H1 (cell line): ENCODE measurements around the gene MAGEA9. TPM values are rescaled to one million over a fixed set of nuclear protein-coding genes. Genes with fewer than 3 reads are reported as not detected.

Experiments
- CTCF ChIA-PET: fragments of 300-600 bp; sonication (Branson Sonifier 250); formaldehyde crosslinking; loops from one replicate; lab custom pipeline; 2021; ENCODE audit not compliant: partially characterized antibody; lab: Charles Lee
- POLR2A ChIA-PET: fragments of 300-600 bp; sonication (Branson Sonifier 250); formaldehyde crosslinking; loops from one replicate; lab custom pipeline; 2021; ENCODE audit warnings: inconsistent platforms; ENCODE audit not compliant: partially characterized antibody; lab: Charles Lee
- DNase-seq, 2 experiments: peaks; one replicate each; pipeline versions ENCODE4 v3.0.0 to v3.0.0-alpha.2; 2010 to 2022; ENCODE audit warnings: low spot score in 2 of 2, low read depth in 1 of 2, mixed read lengths in 1 of 2
- FAIRE-seq: peaks from 2 replicates; lab custom pipeline; 2011; peaks lifted over from hg19 to GRCh38; lab: Jason Lieb, UNC
- H2AFZ ChIP-seq: 2 replicates; pipeline ENCODE4 v1.8.1; 2012; ENCODE audit warnings: low read length, inconsistent platforms
- H2AK5ac ChIP-seq: 2 replicates; pipeline ENCODE4 v1.6.1; 2013; ENCODE audit warnings: low read depth, low read length
- H2BK120ac ChIP-seq: replicated peaks from 2 replicates; pipeline ENCODE3; 2013; ENCODE audit warnings: low read depth, low read length, inconsistent platforms
- H2BK12ac ChIP-seq: 2 replicates; pipeline ENCODE4 v1.6.1; 2013; ENCODE audit warnings: low read depth, low read length
- H2BK15ac ChIP-seq: 2 replicates; pipeline ENCODE4 v1.6.1; 2013; ENCODE audit warnings: low read length
- H2BK20ac ChIP-seq: 2 replicates; pipeline ENCODE4 v1.6.1; 2013; ENCODE audit warnings: low read length
- H2BK5ac ChIP-seq: 2 replicates; pipeline ENCODE4 v1.6.1; 2013; ENCODE audit warnings: low read depth, low read length
- H3K14ac ChIP-seq: 2 replicates; pipeline ENCODE4 v1.6.1; 2013; ENCODE audit warnings: inconsistent platforms; ENCODE audit not compliant: insufficient read length
- H3K18ac ChIP-seq: 2 replicates; pipeline ENCODE4 v1.6.1; 2013; ENCODE audit warnings: low read length; ENCODE audit errors: extremely low read depth
- H3K23ac ChIP-seq: 2 replicates; pipeline ENCODE4 v1.6.1; 2013; ENCODE audit warnings: inconsistent platforms; ENCODE audit not compliant: insufficient read length
- H3K23me2 ChIP-seq: 2 replicates; pipeline ENCODE4 v1.6.1; 2013; ENCODE audit warnings: low read depth, low read length
- H3K27ac ChIP-seq: 2 replicates; pipeline ENCODE4 v1.6.1; 2011; ENCODE audit warnings: low read depth, low read length, inconsistent platforms
- H3K27me3 ChIP-seq, 4 experiments: replicated peaks in 1 of 4; 1 replicate in 1 of 4; 2 replicates in 3 of 4; pipeline versions ENCODE4 v1.6.1 to v1.8.1; 2011 to 2013; ENCODE audit warnings: low read length in 3 of 4, mild to moderate bottlenecking in 3 of 4, inconsistent platforms in 2 of 4, mixed read lengths in 2 of 4, moderate library complexity in 1 of 4; ENCODE audit not compliant: control insufficient read depth in 3 of 4, insufficient read depth in 3 of 4; ENCODE audit errors: extremely low read depth in 1 of 4
- H3K36me3 ChIP-seq, 4 experiments: 2 replicates each; pipeline versions ENCODE4 v1.6.1 to v1.8.1; 2011 to 2013; ENCODE audit warnings: mild to moderate bottlenecking in 4 of 4, low read length in 3 of 4, moderate library complexity in 2 of 4, control low read depth in 1 of 4, inconsistent platforms in 1 of 4; ENCODE audit not compliant: insufficient read depth in 4 of 4, control insufficient read depth in 2 of 4
- H3K4ac ChIP-seq: replicated peaks from 2 replicates; pipeline ENCODE3; 2013; ENCODE audit warnings: low read length, low read depth, mixed read lengths, inconsistent platforms; ENCODE audit not compliant: insufficient read length
- H3K4me1 ChIP-seq, 4 experiments: replicated peaks in 1 of 4; 1 replicate in 1 of 4; 2 replicates in 3 of 4; pipeline versions ENCODE4 v1.6.1 to v1.8.1; 2011 to 2013; ENCODE audit warnings: low read length in 3 of 4, inconsistent platforms in 2 of 4, mixed read lengths in 1 of 4; ENCODE audit not compliant: insufficient read depth in 4 of 4, control insufficient read depth in 3 of 4
- H3K4me2 ChIP-seq, 2 experiments: 2 replicates each; pipeline versions ENCODE4 v1.6.1 to v1.8.1; 2011 to 2013; ENCODE audit warnings: low read depth in 2 of 2, low read length in 2 of 2, control low read depth in 1 of 2, inconsistent platforms in 1 of 2, mild to moderate bottlenecking in 1 of 2; ENCODE audit not compliant: insufficient read depth in 1 of 2
- H3K4me3 ChIP-seq, 4 experiments: fragments of 200-600, 300-600 bp in 1 of 4; sonication (generic), shearing (Covaris generic), sonication (Bioruptor Twin) in 1 of 4; 2 replicates each; pipeline versions ENCODE4 v1.5.1 to v1.8.1; 2011 to 2016; ENCODE audit warnings: low read length in 4 of 4, low read depth in 3 of 4, control low read depth in 2 of 4, inconsistent platforms in 2 of 4, mild to moderate bottlenecking in 2 of 4, mixed read lengths in 1 of 4, moderate library complexity in 1 of 4; ENCODE audit not compliant: insufficient read depth in 2 of 4; ENCODE audit errors: extremely low read depth in 1 of 4
- H3K56ac ChIP-seq: replicated peaks from 2 replicates; pipeline ENCODE3; 2013; ENCODE audit warnings: low read depth, mild to moderate bottlenecking, mixed read lengths, low read length, inconsistent platforms; ENCODE audit not compliant: insufficient read length
- H3K79me1 ChIP-seq: 2 replicates; pipeline ENCODE4 v1.6.1; 2013; ENCODE audit warnings: low read depth, low read length, control low read depth
- H3K79me2 ChIP-seq, 2 experiments: 2 replicates each; pipeline versions ENCODE4 v1.6.1 to v1.8.1; 2012 to 2013; ENCODE audit warnings: low read length in 2 of 2, mild to moderate bottlenecking in 2 of 2, inconsistent platforms in 1 of 2; ENCODE audit not compliant: insufficient read depth in 2 of 2, control insufficient read depth in 1 of 2
- H3K9ac ChIP-seq, 4 experiments: replicated peaks in 1 of 4; 1 replicate in 1 of 4; 2 replicates in 3 of 4; pipeline versions ENCODE4 v1.6.1 to v1.8.1; 2011 to 2013; ENCODE audit warnings: low read depth in 3 of 4, low read length in 3 of 4, control low read depth in 2 of 4, mild to moderate bottlenecking in 2 of 4, moderate library complexity in 2 of 4, inconsistent platforms in 1 of 4; ENCODE audit errors: extremely low read depth in 1 of 4
- H3K9me3 ChIP-seq, 2 experiments: 2 replicates each; pipeline versions ENCODE4 v1.6.1 to v1.8.1; 2012 to 2013; ENCODE audit warnings: mild to moderate bottlenecking in 2 of 2, moderate library complexity in 2 of 2, control low read depth in 1 of 2, inconsistent platforms in 1 of 2, low read depth in 1 of 2, low read length in 1 of 2, mixed read lengths in 1 of 2; ENCODE audit not compliant: insufficient read depth in 2 of 2
- H4K20me1 ChIP-seq, 2 experiments: replicated peaks in 1 of 2; 2 replicates each; pipeline versions ENCODE3 to v1.8.1; 2011 to 2013; ENCODE audit warnings: inconsistent platforms in 2 of 2, low read length in 2 of 2, mild to moderate bottlenecking in 1 of 2; ENCODE audit not compliant: insufficient read depth in 2 of 2, control insufficient read depth in 1 of 2
- H4K5ac ChIP-seq: 2 replicates; pipeline ENCODE4 v1.6.1; 2013; ENCODE audit warnings: low read length, low read depth, mixed read lengths, inconsistent platforms; ENCODE audit not compliant: insufficient read length
- H4K8ac ChIP-seq: 2 replicates; pipeline ENCODE4 v1.8.0; 2013; ENCODE audit warnings: mild to moderate bottlenecking, moderate library complexity, low read length, inconsistent platforms; ENCODE audit not compliant: insufficient read depth; ENCODE audit errors: extremely low read depth
- H4K91ac ChIP-seq: replicated peaks from 2 replicates; pipeline ENCODE3; 2013; ENCODE audit warnings: low read length, mixed read lengths, inconsistent platforms; ENCODE audit not compliant: insufficient read length
- EP300 ChIP-seq, 2 experiments: IDR thresholded peaks; 1 replicate in 1 of 2; 2 replicates in 1 of 2; pipeline ENCODE4 v1.6.1; 2011 to 2012; ENCODE audit warnings: low read depth in 2 of 2, low read length in 2 of 2, mild to moderate bottlenecking in 2 of 2, borderline replicate concordance in 1 of 2, inconsistent platforms in 1 of 2, moderate library complexity in 1 of 2
- JUN ChIP-seq: IDR thresholded peaks from 2 replicates; pipeline ENCODE4 v1.6.1; 2011; ENCODE audit warnings: low read depth, mild to moderate bottlenecking, improper control_type of control experiment, low read length
- JUND ChIP-seq: IDR thresholded peaks from 2 replicates; pipeline ENCODE4 v1.6.1; 2011; ENCODE audit warnings: mild to moderate bottlenecking, improper control_type of control experiment, low read length
- SP1 ChIP-seq: IDR thresholded peaks from 2 replicates; pipeline ENCODE4 v1.6.1; 2011; ENCODE audit warnings: low read depth, low read length
- SP4 ChIP-seq: IDR thresholded peaks from 2 replicates; pipeline ENCODE4 v1.6.1; 2012; ENCODE audit warnings: low read length, inconsistent platforms
- WGBS, 2 experiments: shearing (Covaris generic) in 1 of 2; methylation state at CpG; one replicate each; pipeline versions ENCODE4 v1.1.6 to v1.1.7; 2013 to 2015; ENCODE audit warnings: low lambda C conversion rate in 2 of 2, mixed read lengths in 2 of 2, inconsistent platforms in 1 of 2, low coverage in 1 of 2, missing lambda C conversion rate in 1 of 2; ENCODE audit not compliant: insufficient replicate concordance in 2 of 2, insufficient coverage in 1 of 2, insufficient read length in 1 of 2; ENCODE audit errors: extremely low coverage in 1 of 2, missing lambda C conversion rate in 1 of 2; 5-methylcytosine and 5-hydroxymethylcytosine counted together
- polyA plus RNA-seq, 7 experiments: library from polyadenylated mRNA; depleted of rRNA in 3 of 7; stranded (reverse) in 5 of 7; unstranded in 2 of 7; fragments of >200 nt in 5 of 7; fragments of 200-250 nt in 2 of 7; gene quantifications; 1 replicate in 5 of 7; 2 replicates in 1 of 7; 4 replicates in 1 of 7; pipeline versions ENCODE4 v1.2.1 to v1.2.3, GENCODE V29; 2011 to 2013; ENCODE audit warnings: missing spikeins in 2 of 7, mixed read lengths in 2 of 7
- total RNA-seq: library from RNA; stranded (reverse); fragmentation: NEBNext Ultra II Directional; extraction: Animal tissue kit (Norgen Biotek cat#: 25700); gene quantifications from 2 replicates; pipeline ENCODE4 v1.2.1, GENCODE V29; 2021

Gene MAGEA9
- total and polyA plus RNA-seq, 2 of the 8 experiments (the other 6 are each of a cell fraction or from before 2014, with no cell fraction given) = not detected

DNA sequence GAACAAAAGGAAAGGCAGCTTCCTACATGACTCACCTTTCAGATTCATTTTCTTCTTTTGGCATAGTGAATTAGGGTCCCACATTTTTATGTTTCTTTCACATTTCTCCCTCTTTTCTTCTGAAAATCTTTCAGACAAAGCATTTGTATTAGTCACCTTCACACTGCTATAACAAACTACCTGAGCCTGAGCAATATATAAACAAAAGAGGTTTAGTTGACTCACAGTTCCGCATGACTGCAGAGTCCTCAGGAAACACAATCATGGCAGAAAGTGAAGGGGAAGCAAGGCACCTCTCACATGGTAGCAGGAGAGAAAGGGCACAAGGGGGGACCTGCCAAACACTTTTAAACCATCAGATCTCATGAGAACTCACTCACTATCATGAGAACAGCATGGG, 36.9 kb downstream of the MAGEA9 start:
- no peak overlapping the region for H3K9ac ChIP-seq
- H4K8ac ChIP-seq = no peak overlapping the region
- H4K91ac ChIP-seq = no peak overlapping the region
- H2BK12ac ChIP-seq = no peak overlapping the region
- no peak overlapping the region for H2AFZ ChIP-seq
- no peaks in the 10 kb centered on the region for H3K27me3 ChIP-seq
- no peak overlapping the region for H3K18ac ChIP-seq
- TF ChIP-seq SP4 = no peak
- TF ChIP-seq SP1 = no peak
- no peak for TF ChIP-seq EP300 (IDR thresholded peaks at IDR 0.05; ENCODE audit: borderline replicate concordance in 1 of 2, low read depth in 2 of 2, low read length in 2 of 2)
- TF ChIP-seq JUND = no peak
- TF ChIP-seq JUN = no peak
- H3K23ac ChIP-seq = no peak overlapping the region
- H3K4me1 ChIP-seq = no peaks in the 10 kb centered on the region
- H3K27ac ChIP-seq = no peak overlapping the region
- H3K56ac ChIP-seq = no peak overlapping the region
- no peaks in the 10 kb centered on the region for H3K36me3 ChIP-seq
- H3K4ac ChIP-seq = no peak overlapping the region
- no peaks in the 10 kb centered on the region for H4K20me1 ChIP-seq
- no peaks in the 10 kb centered on the region for H3K23me2 ChIP-seq
- ChIA-PET POLR2A (no interaction called here), CTCF (no interaction called here)
- no peak overlapping the region for H3K4me2 ChIP-seq
- H2BK20ac ChIP-seq = no peak overlapping the region
- no peak overlapping the region for H2BK120ac ChIP-seq
- no peak overlapping the region for H4K5ac ChIP-seq
- FAIRE-seq (peak; percentile 50), DNase-seq (no peak)
- no peaks in the 10 kb centered on the region for H3K79me2 ChIP-seq
- 88% methylated on average over 1 of the region's 1 CpG; no CpG with 5 or more reads in 1 of the 2 experiments for WGBS, 2 experiments
- H3K9me3 ChIP-seq = no peaks in the 10 kb centered on the region
- no peak overlapping the region for H3K4me3 ChIP-seq
- H2BK15ac ChIP-seq = no peak overlapping the region
- no peak overlapping the region for H2BK5ac ChIP-seq
- H3K79me1 ChIP-seq = no peaks in the 10 kb centered on the region
- H3K14ac ChIP-seq = no peak overlapping the region
- no peak overlapping the region for H2AK5ac ChIP-seq
